K562 (cell line): ENCODE results near the gene CLEC2L. TPM values are rescaled to one million over a fixed set of nuclear protein-coding genes. Genes with fewer than 3 reads are reported as not detected.

Experiments used
- CREB1 ChIP-seq, 2 experiments: sonication (generic) in 1 of 2; formaldehyde crosslinking in 1 of 2; IDR thresholded peaks; 2 replicates each; pipeline versions ENCODE4 v1.6.1 to v1.8.0; 2012 to 2022; ENCODE audit warnings: inconsistent platforms in 1 of 2, mild to moderate bottlenecking in 1 of 2, missing genetic modification reagents in 1 of 2, moderate library complexity in 1 of 2
- FOXJ3 ChIP-seq: sonication (generic); formaldehyde crosslinking; IDR thresholded peaks from 2 replicates; pipeline ENCODE4 v1.4.0; 2020; ENCODE audit warnings: mild to moderate bottlenecking, missing genetic modification reagents
- KLF16 ChIP-seq: IDR thresholded peaks from 2 replicates; pipeline ENCODE4 v1.6.1; 2016; ENCODE audit warnings: antibody characterized with exemption
- MEF2A ChIP-seq: IDR thresholded peaks from 2 replicates; pipeline ENCODE4 v1.6.1; 2011; ENCODE audit warnings: low read depth, mild to moderate bottlenecking, low read length, moderate library complexity; ENCODE audit not compliant: control insufficient read depth
- NR2C1 ChIP-seq, 2 experiments: fragments of 450-650 bp; IDR thresholded peaks; 2 replicates each; pipeline ENCODE4 v1.6.1; 2017; ENCODE audit warnings: mild to moderate bottlenecking in 2 of 2, antibody characterized with exemption in 1 of 2, inconsistent platforms in 1 of 2, missing compliant biosample characterization in 1 of 2, missing genetic modification characterization in 1 of 2
- RB1 ChIP-seq: fragments of 450-650 bp; IDR thresholded peaks from 2 replicates; pipeline ENCODE4 v1.6.1; 2017; ENCODE audit warnings: low read depth, mild to moderate bottlenecking
- TAF1 ChIP-seq: IDR thresholded peaks from 2 replicates; pipeline ENCODE4 v1.6.1; 2011; ENCODE audit warnings: mild to moderate bottlenecking, low read length, moderate library complexity; ENCODE audit not compliant: insufficient read depth, control insufficient read depth, severe bottlenecking; ENCODE audit errors: extremely low read depth
- polyA plus RNA-seq, 8 experiments: library from polyadenylated mRNA; depleted of rRNA in 4 of 8; stranded (reverse) in 5 of 8; unstranded in 3 of 8; fragments of >200 nt; fragmentation: Nextera tagmentation in 2 of 8; fragmentation: Illumina TruSeq in 1 of 8; extraction: Ambion mirVana in 2 of 8; extraction: Trizol in 1 of 8; gene quantifications; 2 replicates each; pipeline versions ENCODE4 v1.2.1 to v1.2.3, GENCODE V29; 2011 to 2014; ENCODE audit warnings: inconsistent platforms in 1 of 8, missing spikeins in 1 of 8
- total RNA-seq, 7 experiments: library from RNA; depleted of rRNA in 6 of 7; stranded (reverse); fragments of >200 nt in 6 of 7; fragmentation: Illumina TruSeq in 2 of 7; extraction: Trizol in 2 of 7; gene quantifications; 2 replicates each; pipeline versions ENCODE4 v1.2.1 to v1.2.3, GENCODE V29; 2011 to 2021; ENCODE audit warnings: low replicate concordance in 1 of 7
- TF ChIP-seq, protein P1 (sequence below): fragments of 200-600 bp; sonication (generic); IDR thresholded peaks from one replicate; pipeline ENCODE4 v1.6.1; 2012; ENCODE audit warnings: mild to moderate bottlenecking, low read depth, low read length, inconsistent platforms
- TF ChIP-seq, protein P2 (sequence below): sonication (generic); formaldehyde crosslinking; IDR thresholded peaks from 2 replicates; pipeline ENCODE4 v1.8.1; 2023; ENCODE audit warnings: mild to moderate bottlenecking, missing genetic modification reagents, moderate library complexity

CLEC2L gene
- total and polyA plus RNA-seq, 9 of the 15 experiments (the other 6 are each of a cell fraction or from before 2014, with no cell fraction given), result 0.84 to 5.5 (median 1.8) TPM

DNA sequence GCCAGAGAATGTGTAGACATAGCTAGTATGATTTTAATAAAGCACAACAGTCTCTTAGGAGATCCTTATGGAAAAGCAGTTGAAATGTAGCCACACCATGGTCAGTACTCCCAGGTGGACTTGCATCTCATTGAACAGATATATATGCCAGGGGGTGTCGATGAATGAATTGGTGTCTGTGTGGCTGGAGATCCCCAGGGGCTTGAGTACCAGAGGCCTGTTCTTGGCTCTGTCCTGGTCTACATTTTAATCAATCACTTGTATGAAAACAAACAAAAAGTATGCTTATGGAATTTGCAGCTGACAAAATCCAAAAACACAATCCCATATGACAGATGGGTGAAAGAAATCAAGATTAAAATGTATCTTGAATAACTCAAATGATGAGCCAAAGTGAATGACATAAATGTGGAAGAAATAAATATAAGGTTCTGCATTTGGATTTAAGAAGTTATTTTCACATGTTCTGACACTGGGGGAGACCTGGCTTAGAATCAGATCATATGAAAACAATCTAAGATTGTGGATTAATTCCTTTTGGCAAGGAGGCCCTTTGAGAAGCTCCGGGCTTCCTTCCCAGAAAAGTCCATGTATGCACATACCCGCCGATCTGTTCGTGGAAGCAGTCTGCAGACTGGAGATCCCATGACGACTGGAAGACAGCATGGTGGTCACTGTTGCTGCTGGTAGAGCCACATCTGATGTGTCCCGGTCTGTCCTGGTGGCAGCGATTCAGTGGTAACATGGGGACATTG is 15.6 kb downstream of the CLEC2L start (continued):
- TF ChIP-seq, protein P1, sequence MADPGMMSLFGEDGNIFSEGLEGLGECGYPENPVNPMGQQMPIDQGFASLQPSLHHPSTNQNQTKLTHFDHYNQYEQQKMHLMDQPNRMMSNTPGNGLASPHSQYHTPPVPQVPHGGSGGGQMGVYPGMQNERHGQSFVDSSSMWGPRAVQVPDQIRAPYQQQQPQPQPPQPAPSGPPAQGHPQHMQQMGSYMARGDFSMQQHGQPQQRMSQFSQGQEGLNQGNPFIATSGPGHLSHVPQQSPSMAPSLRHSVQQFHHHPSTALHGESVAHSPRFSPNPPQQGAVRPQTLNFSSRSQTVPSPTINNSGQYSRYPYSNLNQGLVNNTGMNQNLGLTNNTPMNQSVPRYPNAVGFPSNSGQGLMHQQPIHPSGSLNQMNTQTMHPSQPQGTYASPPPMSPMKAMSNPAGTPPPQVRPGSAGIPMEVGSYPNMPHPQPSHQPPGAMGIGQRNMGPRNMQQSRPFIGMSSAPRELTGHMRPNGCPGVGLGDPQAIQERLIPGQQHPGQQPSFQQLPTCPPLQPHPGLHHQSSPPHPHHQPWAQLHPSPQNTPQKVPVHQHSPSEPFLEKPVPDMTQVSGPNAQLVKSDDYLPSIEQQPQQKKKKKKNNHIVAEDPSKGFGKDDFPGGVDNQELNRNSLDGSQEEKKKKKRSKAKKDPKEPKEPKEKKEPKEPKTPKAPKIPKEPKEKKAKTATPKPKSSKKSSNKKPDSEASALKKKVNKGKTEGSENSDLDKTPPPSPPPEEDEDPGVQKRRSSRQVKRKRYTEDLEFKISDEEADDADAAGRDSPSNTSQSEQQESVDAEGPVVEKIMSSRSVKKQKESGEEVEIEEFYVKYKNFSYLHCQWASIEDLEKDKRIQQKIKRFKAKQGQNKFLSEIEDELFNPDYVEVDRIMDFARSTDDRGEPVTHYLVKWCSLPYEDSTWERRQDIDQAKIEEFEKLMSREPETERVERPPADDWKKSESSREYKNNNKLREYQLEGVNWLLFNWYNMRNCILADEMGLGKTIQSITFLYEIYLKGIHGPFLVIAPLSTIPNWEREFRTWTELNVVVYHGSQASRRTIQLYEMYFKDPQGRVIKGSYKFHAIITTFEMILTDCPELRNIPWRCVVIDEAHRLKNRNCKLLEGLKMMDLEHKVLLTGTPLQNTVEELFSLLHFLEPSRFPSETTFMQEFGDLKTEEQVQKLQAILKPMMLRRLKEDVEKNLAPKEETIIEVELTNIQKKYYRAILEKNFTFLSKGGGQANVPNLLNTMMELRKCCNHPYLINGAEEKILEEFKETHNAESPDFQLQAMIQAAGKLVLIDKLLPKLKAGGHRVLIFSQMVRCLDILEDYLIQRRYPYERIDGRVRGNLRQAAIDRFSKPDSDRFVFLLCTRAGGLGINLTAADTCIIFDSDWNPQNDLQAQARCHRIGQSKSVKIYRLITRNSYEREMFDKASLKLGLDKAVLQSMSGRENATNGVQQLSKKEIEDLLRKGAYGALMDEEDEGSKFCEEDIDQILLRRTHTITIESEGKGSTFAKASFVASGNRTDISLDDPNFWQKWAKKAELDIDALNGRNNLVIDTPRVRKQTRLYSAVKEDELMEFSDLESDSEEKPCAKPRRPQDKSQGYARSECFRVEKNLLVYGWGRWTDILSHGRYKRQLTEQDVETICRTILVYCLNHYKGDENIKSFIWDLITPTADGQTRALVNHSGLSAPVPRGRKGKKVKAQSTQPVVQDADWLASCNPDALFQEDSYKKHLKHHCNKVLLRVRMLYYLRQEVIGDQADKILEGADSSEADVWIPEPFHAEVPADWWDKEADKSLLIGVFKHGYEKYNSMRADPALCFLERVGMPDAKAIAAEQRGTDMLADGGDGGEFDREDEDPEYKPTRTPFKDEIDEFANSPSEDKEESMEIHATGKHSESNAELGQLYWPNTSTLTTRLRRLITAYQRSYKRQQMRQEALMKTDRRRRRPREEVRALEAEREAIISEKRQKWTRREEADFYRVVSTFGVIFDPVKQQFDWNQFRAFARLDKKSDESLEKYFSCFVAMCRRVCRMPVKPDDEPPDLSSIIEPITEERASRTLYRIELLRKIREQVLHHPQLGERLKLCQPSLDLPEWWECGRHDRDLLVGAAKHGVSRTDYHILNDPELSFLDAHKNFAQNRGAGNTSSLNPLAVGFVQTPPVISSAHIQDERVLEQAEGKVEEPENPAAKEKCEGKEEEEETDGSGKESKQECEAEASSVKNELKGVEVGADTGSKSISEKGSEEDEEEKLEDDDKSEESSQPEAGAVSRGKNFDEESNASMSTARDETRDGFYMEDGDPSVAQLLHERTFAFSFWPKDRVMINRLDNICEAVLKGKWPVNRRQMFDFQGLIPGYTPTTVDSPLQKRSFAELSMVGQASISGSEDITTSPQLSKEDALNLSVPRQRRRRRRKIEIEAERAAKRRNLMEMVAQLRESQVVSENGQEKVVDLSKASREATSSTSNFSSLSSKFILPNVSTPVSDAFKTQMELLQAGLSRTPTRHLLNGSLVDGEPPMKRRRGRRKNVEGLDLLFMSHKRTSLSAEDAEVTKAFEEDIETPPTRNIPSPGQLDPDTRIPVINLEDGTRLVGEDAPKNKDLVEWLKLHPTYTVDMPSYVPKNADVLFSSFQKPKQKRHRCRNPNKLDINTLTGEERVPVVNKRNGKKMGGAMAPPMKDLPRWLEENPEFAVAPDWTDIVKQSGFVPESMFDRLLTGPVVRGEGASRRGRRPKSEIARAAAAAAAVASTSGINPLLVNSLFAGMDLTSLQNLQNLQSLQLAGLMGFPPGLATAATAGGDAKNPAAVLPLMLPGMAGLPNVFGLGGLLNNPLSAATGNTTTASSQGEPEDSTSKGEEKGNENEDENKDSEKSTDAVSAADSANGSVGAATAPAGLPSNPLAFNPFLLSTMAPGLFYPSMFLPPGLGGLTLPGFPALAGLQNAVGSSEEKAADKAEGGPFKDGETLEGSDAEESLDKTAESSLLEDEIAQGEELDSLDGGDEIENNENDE, result no peak
- TF ChIP-seq, protein P2, sequence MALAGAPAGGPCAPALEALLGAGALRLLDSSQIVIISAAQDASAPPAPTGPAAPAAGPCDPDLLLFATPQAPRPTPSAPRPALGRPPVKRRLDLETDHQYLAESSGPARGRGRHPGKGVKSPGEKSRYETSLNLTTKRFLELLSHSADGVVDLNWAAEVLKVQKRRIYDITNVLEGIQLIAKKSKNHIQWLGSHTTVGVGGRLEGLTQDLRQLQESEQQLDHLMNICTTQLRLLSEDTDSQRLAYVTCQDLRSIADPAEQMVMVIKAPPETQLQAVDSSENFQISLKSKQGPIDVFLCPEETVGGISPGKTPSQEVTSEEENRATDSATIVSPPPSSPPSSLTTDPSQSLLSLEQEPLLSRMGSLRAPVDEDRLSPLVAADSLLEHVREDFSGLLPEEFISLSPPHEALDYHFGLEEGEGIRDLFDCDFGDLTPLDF (CRISPR knock-in tag), result no peak
- TF ChIP-seq CREB1 (IDR thresholded peaks at IDR 0.05) (no peak), CREB1 (CRISPR knock-in tag; IDR thresholded peaks at IDR 0.05) (no peak), KLF16 (no peak), RB1 (no peak), FOXJ3 (CRISPR knock-in tag) (no peak), NR2C1 (IDR thresholded peaks at IDR 0.05) (no peak), NR2C1 (tag; IDR thresholded peaks at IDR 0.05) (no peak), MEF2A (no peak), TAF1 (no peak)
